Lower leg skin (tissue), 3 donors: ENCODE measurements around the gene ACRBP.

Source experiments
- POLR2A ChIP-seq, 2 donors: fragments of 450-650 bp; IDR thresholded peaks; one replicate each; pipeline ENCODE4 v1.6.1; 2016 to 2017; ENCODE audit warnings: antibody characterized with exemption in 2 of 2, mild to moderate bottlenecking in 1 of 2, moderate library complexity in 1 of 2
- TF ChIP-seq, protein P1 (sequence below), 3 donors: fragments of 450-650 bp; IDR thresholded peaks; one replicate each; pipeline ENCODE4 v1.5.1; 2016; ENCODE audit warnings: antibody characterized with exemption in 3 of 3, mild to moderate bottlenecking in 3 of 3, moderate library complexity in 2 of 3

DNA sequence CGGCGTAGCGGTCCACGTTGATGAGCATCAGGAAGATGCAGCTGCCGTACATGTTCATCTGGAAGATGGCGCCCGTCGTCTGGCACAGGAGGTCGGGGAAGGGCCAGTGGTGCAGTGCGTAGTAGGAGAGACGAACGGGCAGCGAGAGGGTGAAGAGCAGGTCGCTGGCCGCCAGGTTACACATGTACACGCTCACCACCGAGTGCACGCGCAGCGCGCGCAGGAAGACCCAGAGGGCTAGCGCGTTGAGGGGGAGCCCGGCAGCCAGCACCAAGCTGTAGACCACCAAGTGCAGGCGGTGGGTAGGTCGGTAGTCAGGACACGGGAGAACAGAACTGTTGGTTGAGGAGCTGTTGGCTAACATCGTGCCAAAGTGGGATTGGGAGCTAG is 26.4 kb downstream of the ACRBP start:
- no peak for TF ChIP-seq POLR2A (IDR thresholded peaks at IDR 0.05)
- TF ChIP-seq, protein P1, sequence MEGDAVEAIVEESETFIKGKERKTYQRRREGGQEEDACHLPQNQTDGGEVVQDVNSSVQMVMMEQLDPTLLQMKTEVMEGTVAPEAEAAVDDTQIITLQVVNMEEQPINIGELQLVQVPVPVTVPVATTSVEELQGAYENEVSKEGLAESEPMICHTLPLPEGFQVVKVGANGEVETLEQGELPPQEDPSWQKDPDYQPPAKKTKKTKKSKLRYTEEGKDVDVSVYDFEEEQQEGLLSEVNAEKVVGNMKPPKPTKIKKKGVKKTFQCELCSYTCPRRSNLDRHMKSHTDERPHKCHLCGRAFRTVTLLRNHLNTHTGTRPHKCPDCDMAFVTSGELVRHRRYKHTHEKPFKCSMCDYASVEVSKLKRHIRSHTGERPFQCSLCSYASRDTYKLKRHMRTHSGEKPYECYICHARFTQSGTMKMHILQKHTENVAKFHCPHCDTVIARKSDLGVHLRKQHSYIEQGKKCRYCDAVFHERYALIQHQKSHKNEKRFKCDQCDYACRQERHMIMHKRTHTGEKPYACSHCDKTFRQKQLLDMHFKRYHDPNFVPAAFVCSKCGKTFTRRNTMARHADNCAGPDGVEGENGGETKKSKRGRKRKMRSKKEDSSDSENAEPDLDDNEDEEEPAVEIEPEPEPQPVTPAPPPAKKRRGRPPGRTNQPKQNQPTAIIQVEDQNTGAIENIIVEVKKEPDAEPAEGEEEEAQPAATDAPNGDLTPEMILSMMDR (IDR thresholded peaks at IDR 0.05), result no peak
